ENCODE data around the gene PTPN2.

PTPN2 gene

DNA sequence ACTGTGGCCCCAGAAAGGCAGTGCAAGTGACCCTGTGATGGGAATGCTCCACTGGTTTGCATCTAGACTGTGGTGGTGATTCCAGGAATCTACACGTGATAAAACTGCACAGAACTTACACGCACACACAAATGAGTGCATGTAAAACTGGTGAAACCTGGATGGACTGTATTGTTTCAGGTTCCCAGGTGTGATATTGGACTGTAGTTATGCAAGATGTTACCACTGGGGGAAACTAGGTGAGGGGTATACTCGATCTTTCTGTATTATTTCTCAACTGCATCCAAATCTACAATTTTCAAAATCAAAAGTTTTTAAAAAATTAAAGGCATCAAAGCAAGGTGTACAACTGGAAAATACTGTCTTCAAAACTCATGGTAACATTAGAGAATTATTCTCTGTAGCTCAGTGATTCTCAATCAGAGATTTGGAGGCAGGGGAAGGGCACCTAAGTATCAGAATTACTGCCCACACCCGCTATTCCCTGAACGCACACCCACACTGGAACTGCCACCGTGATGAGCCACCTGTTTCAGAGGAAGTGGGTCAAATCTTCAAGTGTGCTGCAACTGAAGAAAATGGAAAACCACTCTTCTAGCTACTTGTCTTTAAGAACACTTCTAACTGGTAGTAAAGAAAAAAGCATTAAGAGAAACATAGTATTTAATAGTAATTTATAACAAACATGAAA lies 26.7 kb downstream of the PTPN2 start:
- FAIRE-seq = no peak

DNA sequence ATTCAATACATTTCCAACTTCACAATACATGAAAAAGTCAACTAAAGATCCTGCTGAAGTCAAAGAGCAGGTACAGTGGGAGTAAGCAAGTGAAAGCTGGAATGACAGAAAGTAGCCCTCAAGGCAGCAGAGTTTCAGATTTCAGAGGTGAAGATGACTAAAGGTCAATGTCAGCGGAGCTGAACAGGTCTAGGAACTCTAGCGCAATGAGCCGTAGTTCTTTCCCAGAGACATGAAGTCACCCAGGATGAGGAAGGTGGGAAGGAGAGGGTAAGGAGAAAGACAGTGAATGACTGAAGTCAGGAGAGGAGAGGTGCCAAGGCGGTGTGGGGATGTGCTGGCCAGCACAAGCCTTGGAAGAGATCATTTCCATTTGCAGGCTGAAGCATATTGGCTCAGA lies 28.1 kb downstream of the PTPN2 start:
- no peak for FAIRE-seq

DNA sequence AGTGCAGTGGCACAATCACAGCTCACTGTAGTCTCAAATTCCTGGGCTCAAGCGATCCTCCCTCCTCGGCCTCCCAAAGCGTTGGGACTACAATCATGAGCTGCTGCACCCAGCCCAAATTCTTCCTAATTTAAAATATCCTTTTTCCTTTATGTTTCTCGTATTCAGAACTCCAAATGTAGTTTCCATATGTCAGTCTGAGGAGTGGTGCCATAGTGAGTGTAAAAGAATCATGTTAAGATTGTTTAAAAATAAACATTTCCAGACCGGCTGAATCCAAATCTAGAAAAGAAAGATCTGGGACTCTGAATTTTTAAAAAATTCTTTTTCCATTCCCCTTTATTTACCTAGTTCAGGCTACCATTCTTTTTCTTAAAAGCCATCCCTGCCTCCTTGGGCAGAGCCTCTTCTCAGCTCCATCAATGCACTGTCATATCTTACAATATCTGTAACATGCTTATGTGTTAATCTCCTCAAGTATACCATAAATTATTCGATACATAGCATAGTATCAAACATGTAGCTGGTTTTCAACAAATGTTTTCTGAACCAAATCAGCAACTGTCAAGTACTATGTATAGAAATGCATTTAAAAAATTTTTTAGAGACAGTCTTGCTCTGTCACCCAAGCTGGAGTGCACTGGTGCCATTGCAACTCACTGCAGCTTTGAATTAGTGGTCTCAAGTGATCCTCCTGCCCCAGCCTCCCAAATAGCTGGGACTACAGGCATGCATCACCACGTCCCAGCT lies 31.3 kb downstream of the PTPN2 start:
- FAIRE-seq = no peak

- FAIRE-seq = no peak
Measured at GRCh38 chr18:12851716-12852115, 32.3 kb downstream of the PTPN2 start.

- no peak for FAIRE-seq
Measured at GRCh38 chr18:12849548-12849947, 34.5 kb downstream of the PTPN2 start.

DNA sequence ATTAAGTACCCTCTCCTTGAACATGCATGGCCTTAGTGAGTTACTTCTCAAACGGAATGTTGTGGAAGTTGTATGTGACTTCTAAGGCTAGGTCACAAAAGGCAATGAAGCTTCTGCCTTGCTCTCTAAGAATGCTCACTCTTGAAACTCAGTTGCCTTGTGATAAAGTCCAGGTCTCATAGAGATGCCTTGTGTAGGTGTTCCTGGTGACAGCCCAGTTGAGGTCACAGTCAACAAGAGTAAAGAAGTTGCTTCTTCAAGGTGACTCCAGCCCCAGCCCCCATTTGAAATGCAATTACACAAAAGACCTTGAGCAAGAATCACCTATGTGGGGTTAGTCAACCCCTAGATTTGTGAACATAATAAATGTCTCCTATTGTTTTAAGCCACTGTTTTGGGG lies 35.6 kb downstream of the PTPN2 start:
- FAIRE-seq = no peak

- no peak for FAIRE-seq
Measured at GRCh38 chr18:12844391-12844790, 39.6 kb downstream of the PTPN2 start.

DNA sequence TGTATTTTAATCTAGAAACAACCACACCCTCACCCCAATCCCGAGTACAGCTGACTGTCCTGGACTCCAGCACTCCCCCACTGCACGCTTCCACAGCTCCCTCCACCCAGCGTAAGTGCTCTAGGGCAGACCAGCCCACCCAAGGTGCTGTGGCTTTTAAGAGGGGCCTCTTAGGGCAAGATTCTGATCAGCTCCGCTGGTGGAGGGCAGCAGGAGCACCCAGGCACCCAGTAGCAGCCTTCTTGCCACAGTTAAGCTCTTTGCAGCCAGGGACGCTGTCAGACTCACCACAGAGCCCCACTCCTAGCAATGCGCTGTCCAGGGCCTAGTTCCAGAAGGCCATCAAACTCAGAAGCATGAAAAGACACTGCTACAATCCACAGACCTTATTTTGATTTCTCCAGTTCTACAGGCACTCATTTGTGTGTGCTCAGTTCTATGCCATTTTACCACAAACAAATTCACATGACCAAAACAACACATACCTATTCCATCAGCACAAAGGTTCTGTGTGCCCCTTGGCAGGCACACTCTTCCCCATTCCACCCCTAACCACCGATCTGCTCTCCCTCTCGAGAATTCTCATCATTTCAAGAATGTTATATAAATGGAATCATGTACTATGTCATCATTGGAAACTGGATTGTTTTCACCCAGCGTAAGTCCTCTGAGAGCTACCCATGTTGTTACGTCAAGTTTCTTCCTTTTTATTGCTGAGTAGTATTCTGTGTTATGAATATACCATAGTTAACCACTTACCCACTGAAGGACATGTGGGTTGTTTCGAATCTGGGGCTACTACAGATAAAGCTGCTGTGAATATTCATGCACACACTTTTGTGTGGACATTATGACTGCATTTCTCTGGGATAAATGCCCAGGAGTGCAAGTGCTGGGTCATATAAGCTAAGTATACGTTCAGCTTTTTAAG lies 40.4 kb downstream of the PTPN2 start:
- no peak for FAIRE-seq

- no peak for FAIRE-seq
Measured at GRCh38 chr18:12842459-12843380, 41.3 kb downstream of the PTPN2 start.

DNA sequence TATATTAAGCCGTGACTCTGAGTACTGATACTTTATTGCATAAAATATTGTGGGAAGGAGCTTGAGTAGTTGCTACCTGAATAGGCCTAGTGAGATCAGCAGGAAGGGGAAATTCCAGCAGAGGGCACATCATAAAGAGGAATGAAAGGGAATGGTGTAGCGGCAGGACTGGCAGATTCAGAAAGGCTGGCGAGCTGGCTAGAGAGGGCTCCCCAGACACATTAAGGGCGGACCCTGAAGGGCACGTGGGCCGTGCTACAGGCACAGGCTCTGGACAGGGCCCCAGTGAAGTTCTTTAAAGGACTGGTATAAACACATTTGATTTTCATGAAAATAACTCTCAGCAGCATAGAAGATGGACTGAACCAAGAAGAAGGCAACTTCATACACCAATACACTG lies 43.0 kb downstream of the PTPN2 start:
- FAIRE-seq = no peak

DNA sequence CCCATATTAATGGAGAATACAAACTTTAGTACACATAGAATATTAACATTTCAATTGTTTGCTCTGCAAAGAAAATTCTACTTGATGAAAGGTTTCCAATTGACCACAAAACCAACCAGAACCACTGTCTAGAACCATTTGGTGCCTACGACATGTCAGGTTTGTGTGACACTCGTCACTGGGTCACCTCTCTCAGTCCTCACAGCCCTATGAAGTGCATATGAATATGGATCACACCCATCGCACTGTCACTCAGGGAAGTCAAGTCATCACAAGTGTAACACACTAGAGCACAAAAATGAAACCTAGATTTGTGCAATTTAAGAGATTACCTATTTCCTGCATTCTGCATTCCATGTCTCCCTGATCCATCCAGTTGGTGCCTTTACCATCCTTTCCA lies 43.7 kb downstream of the PTPN2 start:
- FAIRE-seq = no peak

- no peak for FAIRE-seq
Measured at GRCh38 chr18:12839526-12840196, 44.4 kb downstream of the PTPN2 start.

- FAIRE-seq = no peak
Measured at GRCh38 chr18:12839057-12839525, 44.9 kb downstream of the PTPN2 start.

DNA sequence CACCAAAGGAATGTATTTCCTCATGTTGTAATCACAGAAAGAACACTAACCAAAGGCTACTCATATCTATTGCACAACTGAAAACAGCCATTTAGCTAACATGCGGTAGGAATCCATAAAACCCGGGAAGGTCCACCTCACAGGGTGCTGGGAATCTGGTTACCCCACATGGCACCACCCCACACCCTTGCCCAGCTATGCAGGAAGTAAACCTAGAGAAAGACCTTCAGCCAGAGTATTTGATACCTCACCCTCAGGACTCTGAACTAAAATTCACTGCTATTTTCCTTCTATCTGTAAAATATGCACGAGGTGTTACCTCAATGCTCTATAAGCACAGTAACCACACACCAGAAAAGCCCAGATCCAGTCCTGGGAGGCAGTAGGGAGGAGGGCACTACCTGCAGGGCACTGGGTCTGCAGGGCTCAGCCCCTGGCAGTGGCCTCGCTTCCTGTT lies 45.8 kb downstream of the PTPN2 start:
- FAIRE-seq = no peak

DNA sequence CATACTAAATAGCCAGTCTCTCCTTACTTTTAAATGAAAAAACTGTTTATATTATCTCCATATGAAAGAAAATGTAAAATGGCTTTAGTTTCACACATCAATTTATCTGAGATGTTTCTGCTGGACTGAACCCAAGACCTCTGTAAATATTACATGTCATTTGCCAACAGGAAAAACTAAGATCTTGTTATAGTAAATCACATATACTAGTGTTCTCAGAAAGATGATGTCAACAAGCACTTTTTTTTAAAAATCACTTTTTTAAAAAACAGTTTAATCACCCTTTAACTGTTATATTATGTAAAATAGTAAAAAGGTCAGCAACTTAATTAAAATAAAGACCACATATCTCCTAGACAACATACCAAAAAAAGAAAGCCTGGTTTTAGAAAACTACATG lies 46.3 kb downstream of the PTPN2 start:
- FAIRE-seq = no peak

- no peak for FAIRE-seq
Measured at GRCh38 chr18:12836551-12836950, 47.5 kb downstream of the PTPN2 start.

- no peak for FAIRE-seq
Measured at GRCh38 chr18:12828116-12829051, 55.7 kb downstream of the PTPN2 start.

DNA sequence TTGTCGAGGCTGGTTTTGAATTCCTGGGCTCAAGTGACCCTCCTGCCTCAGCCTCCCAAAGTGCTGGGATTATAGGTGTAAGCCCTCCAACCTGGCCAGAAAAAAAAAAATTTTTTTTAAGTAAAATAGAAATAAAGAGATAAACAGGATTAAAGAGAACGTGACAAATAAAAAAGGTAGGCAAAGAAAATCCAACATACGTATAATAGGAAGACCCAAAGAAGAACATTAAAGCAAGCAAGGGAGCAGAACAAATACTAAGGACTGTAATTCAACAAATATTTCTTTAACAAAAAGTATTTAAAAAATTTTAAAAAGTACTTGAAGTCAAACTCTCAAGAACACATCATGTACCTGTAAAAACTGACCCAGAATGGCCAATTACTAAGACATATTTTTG lies 56.4 kb downstream of the PTPN2 start:
- FAIRE-seq = no peak

GRCh38 chr18:12825230-12825629 lies 58.8 kb downstream of the PTPN2 start:
- no peak for FAIRE-seq

DNA sequence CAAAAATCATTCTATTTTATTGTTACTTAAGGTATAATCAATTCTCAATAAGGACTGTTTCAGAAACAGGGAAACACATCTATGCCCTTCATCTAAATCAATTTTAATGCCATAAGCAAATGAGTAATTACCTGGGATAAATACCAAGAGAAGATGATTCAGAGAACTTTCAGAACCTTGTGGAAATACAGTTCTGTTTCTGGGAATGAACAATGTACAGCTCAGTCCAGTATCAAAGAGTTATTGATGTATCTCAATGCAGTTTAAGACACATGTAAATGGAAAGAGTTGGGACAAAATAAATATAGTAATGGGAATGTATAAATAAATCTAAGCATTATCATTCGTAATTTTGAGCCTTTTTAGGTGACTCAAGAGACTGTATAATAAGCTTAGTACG lies 60.1 kb downstream of the PTPN2 start:
- FAIRE-seq = no peak

Measured in TTC549 (cell line).